GM19397 (cell line): ENCODE results near the gene TSPOAP1.

Source experiments
- ATAC-seq: cut with Tn5 transposase; IDR thresholded peaks from one replicate; pipeline ENCODE4 v1.9.1; 2021; ENCODE audit warnings: mild to moderate bottlenecking, moderate library complexity; ENCODE audit not compliant: unreplicated experiment

TSPOAP1 gene

GRCh38 chr17:58279016-58279711, 49.4 kb downstream of the TSPOAP1 start:
- ATAC-seq = no peak

- ATAC-seq = no peak
Measured at GRCh38 chr17:58278661-58279015, 50.0 kb downstream of the TSPOAP1 start.

- ATAC-seq = no peak
Measured at GRCh38 chr17:58277802-58278595, 50.6 kb downstream of the TSPOAP1 start.

- ATAC-seq = no peak
Measured at GRCh38 chr17:58277107-58277801, 51.3 kb downstream of the TSPOAP1 start.

- ATAC-seq = no peak
Measured at GRCh38 chr17:58276423-58276822, 52.2 kb downstream of the TSPOAP1 start.

DNA sequence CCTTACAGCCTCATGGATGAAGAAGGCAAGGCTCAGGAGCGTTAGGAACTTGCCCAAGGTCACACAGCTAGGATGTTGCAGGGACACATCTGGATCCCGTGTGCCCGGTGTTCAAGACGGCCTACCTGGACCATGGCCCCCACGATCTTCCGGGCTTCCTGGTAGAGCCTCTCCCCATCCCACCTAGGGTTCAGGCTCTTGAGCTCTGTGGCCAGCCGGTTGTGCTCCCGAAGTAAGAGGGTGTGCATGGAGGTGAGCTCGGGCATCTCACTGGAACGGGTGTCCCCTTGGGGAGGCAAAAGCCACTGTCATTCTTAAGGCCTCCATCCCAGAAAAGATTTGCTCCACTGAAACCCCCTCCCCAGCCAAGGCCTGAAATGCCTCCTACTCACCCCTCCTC, 53.2 kb downstream of the TSPOAP1 start:
- ATAC-seq = no peak

GRCh38 chr17:58273453-58274104, 55.0 kb downstream of the TSPOAP1 start:
- no peak for ATAC-seq

GRCh38 chr17:58272367-58273280, 56.0 kb downstream of the TSPOAP1 start:
- ATAC-seq = no peak

DNA sequence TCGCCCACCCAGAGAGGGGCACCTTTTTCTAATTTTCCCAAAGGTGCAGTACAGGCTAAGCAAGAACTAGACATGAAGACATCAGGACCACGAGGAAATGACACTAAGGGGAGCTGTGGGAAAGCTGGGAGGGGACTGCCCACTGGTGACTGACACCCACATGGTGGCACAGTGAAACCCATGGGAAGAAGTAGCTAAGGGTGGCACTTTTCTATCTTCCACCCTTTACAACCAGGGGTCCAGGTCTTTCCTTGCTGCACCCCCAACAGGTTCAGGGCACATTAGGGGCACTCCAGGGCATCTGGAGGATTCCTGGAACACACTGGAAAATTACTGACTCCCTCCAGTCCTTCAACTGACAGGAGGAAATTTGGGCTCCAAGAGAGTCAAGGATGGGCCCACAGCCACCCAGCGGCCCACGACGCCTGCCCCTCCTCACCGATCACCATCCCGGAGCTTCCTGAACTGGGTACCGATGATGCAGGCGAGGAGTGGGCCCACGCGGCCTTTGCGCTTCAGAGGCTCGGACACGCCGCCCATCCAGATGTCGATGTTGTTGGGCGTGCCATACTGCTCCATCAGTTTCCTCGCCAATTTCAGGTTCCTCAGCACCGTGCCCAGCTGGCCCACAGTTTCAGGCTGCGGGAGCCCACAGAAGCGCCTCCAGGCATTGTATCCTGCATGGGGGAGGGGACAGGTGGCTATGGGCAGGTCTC, 57.2 kb downstream of the TSPOAP1 start:
- ATAC-seq = no peak

GRCh38 chr17:58270476-58271215, 57.9 kb downstream of the TSPOAP1 start:
- ATAC-seq = no peak

DNA sequence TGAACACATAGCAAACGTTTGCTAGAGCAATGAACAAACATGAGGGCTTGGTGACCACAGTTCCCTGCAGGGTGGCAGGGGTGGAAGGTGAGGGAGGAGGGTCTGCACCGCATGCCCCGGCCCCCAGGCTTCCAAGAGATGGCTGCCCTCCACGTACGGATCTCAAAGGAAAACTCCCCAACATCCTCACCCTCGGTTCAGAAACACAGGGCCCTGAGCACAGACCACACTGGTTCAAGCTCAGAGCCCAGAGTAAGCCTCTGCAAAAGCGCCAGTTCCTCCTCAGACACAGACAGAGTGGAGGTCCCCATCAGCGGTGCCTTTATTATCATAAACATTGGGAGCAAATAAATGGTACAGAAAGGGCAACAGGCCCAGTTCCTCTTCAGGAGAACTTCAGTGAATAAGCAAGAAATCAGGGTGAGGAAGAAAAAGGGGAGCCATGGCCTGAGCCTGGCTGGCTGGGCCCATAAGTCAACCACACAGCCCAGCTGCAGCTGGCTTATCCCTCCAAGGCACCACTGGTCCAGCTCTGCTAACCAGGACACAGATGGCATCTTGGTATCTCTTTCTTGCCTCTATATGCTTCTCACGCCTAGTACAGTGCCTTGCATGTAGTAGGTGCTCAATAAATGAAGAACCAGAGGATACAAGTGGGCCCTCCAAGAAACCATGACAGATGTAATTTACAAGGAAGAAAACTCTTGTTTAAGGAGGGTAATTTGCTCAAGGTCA, 58.9 kb downstream of the TSPOAP1 start:
- no peak for ATAC-seq

- ATAC-seq = no peak
Measured at GRCh38 chr17:58268774-58269556, 59.6 kb downstream of the TSPOAP1 start.

DNA sequence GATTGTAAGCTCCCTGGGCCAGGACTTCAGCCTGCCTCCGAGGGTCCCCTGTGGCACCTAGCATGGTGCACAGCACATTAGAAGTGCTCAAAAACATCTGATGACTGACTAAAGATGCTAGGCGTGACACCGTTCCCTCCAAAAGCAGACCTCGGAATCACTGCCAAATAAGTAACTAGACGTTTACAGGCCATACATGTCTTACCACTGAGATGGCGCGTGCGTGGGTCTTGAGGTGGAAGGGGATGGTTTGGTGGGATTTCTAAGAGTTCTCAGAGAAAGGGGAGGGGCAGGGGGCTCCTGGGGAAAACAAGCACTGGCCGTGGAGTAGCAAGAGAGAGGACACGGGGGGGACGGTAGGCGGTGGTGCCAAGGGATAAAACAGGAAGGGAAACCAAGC, 60.3 kb downstream of the TSPOAP1 start:
- no peak for ATAC-seq

DNA sequence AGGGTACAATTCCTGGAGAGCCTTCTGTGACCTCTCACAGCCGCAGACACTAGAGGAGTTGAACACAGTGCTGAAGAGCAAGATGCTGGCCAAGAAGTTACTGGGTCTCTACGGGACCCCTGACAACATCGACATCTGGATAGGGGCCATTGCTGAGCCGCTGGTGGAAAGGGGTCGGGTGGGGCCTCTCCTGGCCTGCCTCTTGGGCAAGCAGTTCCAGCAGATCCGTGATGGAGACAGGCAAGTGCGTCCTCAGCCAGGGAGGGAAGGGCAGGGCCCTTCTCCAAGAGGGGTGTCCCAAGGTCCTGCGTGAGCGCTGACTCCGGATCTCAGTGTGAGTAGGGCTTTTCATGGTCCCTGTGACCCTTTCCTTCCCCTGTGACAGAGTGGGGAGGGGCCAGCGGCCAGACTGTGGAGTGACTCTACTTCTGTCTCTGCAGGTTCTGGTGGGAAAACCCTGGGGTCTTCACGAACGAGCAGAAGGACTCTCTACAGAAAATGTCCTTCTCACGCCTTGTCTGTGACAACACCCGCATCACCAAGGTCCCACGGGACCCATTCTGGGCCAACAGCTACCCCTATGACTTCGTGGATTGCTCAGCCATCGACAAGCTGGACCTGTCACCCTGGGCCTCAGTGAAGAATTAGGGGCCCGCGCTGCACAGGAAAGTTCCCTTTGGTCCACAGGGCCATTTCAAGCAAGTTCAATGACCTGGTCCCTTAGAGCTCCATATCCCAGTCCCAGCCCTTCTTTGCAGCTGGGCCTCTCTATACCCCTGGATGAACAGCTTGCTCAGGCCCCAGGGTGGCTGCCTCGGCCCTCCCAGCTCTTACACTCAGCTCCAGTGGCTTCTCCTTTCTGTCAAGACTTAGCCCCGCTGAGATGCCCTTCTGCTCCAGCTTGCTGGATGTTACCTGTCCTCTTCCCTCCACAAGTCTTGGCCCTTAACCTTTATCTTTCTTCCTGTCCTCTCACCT, 61.0 kb downstream of the TSPOAP1 start:
- no peak for ATAC-seq

DNA sequence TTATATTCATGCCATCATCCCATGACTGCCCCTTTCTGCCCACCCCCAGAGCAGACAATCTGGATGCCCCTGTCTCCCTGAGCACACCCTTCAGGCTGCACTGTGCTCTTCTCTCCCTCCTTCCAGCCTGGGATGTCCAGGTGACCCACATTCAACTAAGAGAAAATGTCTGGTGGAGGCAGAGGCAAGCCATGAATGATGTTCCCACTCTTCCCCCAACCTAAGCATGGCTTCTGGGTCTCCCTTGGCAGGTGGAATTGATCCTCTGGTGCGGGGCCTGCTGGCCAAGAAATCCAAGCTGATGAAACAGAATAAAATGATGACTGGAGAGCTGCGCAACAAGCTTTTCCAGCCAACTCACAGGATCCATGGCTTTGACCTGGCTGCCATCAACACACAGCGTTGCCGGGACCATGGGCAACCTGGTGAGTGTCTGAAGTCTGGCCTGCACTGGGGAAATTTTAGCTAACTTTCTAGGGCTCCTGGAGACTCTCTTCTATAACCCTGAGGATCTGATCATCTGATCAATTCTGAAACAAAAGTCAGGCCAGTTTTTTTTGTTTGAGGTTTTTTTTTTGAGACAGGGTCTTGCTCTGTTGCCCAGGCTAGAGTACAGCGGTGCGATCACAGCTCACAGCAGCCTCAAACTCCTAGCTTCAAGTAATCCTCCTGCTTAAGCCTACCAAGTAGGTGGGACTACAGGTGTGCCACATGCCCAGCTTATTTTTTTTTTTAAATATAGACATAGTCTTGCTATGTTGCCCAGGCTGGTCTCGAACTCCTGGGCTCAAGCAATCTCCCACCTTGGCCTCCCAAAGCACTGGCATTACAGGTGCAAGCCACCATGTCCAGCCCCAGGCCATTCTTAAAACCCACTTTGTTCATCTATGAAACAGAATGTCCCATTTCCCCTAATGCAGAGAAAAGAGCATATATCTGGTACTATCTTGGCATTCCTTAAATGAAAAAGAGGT, 62.4 kb downstream of the TSPOAP1 start:
- no peak for ATAC-seq
